Stimulated activated CD4-positive, alpha-beta T cell treated with anti-CD3 and anti-CD28 coated beads, Interleukin-2, amount 100 ng/mL, for 24 hours (primary cell): Measurements from ENCODE around the gene ASH1L.
"Not testable (repeated sequence)": the region's sequence is repeated elsewhere in the genome, so short reads cannot be mapped to it uniquely, and the experiment has no call there.

ENCODE experiments used
- DNase-seq, 2 donors: peaks; one replicate each; pipeline ENCODE4 v3.0.0-alpha.2; 2020

Gene ASH1L

DNA sequence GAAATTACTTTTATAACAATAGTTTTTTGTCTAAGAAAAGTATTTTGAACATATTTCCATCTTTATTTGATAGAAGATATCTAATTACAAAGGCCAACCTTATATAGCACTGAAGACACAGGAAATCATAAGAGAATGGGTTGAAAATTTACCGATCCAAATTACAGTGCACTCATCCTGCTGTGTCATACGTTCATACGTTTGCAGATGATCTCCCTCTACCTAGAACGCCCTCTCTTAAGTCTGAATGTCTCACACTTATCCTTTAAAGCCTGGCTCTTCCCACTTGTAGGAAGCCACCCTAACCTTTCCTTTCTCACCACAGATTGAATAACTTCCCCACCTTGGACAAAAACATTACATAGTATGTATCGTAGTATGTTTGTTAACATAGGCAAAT, 9.3 kb downstream of the ASH1L start:
- no peak for DNase-seq

DNA sequence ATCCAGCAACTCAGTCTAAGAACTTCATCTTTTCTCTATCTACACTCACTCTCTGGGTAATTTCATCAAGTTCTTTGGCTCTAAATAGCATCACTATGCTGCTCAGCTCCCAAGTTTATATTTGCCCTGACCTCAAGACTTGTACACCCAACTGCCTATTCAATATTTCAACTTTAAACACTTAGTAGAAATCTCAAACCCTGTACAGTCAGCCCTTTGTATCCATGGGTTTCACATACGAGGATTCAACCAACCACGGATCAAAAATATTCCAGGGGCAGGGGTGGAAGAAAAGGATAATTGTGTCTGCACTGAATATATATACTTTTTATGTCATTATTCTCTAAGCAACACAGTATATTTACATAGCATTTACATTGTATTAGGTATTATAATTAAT, 13.9 kb downstream of the ASH1L start:
- no peak for DNase-seq

DNA sequence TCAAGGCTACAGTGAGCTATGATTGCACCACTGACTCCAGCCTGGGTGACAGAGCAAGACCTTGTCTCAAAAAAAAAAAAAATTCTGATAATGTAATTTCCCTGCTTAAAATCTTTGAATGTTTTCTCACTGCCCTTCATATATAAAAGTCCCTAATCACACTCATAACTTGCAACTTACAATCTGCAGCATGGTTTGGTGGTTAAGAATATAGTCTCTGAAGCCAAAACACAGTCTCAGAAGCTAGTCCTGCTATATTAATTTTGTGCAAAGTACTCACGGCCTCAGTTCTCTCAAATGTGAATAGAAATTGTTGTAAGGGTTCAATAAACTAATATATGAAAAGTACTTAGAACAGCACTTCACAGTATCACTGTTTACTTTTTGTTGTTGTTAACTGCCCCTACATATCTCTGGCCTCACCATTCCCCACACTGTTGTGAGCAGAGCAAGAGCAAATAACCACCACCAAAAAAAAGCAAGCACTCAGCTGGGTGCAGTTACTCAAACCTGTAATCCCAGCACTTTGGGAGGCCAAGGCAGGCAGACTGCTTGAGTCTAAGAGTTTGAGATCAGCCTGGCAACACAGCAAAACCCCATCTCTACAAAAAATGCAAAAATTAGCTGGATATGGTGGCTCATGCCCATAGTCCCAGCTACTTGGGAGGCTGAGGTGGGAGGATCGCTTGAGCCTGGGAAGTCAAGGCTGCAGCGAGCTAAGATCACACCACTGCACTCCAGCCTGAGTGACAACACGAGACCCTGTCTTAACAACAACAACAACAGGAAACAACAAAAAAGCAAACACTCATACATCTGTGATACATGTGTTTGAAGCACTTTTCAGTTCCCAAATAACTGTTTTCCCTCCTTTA, 22.4 kb downstream of the ASH1L start:
- no peak for DNase-seq

DNA sequence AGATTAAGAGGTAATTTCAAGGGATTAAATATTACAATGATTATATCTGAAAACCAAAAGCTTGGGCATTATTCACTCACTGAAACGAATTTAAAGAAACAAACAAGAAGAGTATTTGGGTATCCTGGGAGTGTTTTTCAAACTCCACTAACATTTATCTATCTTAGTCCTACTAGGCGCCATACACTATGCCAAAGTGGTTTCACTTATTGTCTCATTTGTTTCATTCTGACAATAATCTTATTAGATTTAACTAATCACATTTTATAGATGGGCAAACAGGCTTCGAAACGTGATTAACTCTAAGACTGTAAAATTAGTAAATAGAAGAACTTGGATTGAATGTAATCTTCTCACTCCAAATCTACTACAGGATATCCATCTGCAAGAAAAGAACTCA, 25.4 kb downstream of the ASH1L start:
- no peak for DNase-seq

DNA sequence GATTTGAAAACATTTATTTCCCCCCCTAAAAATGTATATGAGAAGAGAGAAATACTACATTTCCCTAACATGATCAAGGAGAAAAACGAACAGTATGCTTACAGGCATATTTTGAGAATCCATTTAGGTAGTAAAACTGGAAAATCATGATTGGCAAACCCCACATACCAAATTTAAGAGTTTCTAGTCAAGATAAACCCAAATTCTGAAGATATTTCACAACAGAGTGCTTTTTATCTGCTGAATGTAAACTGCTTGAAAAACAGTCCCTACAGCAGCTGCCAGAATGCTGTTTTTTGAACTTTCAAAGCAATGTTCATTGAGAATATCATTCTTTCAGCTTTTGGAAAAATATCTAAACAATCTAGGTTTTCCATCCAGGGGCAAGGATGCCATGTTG, 31.0 kb downstream of the ASH1L start:
- DNase-seq, result no peak

DNA sequence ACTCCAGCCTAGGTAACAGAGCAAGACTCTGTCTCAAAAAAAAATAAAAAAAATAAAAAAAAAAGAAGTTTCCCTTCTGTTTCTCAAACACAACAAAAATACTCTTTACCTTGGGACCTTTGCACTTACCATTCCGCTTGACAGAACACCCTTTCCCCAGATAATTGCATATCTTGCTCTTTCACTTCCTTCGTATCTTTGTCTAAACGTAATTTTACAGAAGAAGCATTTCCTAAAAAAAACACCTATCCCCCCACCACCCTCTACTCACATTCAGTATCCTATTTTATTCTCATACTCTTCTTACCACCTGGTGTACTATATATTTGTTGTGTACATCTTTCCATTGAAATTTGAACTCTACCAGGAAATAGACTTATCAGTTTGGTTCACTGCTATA, 32.7 kb downstream of the ASH1L start:
- DNase-seq, result no peak

DNA sequence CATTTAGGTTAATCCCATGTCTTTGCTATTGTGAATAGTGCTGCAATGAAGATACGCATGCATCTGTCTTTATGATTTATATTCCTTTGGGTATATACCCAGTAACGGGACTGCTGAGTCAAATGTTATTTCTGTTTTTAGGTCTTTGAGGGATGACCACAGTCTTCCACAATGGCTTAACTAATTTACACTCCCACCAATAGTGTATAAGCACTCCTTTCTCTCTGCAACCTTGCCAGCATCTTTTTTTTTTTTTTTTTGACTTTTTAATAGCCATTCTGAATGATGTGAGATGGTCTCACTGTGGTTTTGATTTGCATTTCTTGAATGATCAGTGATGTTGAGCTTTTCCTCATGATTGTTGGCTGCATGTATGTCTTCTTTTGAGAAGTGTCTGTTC, 33.5 kb downstream of the ASH1L start:
- no peak for DNase-seq

DNA sequence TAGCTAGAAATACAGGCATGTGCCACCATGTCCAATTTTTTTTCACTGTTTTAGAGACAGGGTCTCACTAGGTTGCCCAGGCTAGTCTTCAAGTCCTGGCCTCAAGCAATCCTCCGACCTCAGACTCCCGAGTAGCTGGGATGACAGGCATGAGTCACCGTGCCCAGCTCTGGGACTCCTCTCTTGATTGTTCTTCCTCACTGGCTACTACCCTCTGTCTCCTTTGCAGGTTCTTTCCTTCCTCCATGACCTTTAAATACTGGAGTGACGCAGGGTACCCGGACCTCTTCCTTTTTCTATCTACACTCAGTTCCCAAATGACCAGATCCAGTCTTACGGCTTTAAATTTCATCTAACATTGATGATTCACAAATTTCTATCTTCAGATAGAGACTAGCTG, 34.9 kb downstream of the ASH1L start:
- no peak for DNase-seq

DNA sequence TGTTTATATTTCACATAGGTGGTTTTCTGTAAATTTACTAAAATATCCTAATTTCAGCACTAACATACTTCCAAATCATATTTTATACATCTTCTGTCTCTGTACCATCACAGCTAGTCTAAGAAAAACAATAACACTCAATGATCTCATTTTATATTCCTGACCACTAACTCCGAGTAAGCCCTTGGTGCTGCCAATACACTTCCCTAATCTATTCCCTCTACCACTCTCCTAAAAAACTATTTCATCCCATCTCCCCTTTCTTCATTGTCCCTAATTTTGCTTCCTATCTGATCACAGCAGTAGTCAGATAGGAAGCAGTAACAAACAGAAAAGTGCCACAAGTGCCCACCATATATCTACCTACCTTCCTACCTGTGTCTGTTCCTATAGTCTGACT, 36.2 kb downstream of the ASH1L start:
- no peak for DNase-seq

DNA sequence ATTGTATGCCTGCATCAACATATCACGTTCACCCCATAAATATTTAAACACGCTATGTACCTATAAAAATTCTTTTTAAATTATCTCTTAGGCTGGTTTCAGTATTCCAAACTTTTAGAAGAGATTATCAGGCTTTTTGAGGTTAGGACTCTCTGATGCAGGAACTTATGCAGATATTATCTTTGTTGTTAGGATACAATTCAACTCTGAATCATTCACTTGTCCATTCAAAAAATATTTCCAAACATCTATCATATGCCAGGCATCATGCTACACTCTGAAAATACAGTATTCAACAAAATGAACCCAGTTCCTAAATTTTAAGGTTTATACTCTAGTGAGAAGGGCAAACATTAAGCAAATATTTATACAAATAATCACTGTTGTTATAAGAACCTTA, 40.5 kb downstream of the ASH1L start:
- no peak for DNase-seq

DNA sequence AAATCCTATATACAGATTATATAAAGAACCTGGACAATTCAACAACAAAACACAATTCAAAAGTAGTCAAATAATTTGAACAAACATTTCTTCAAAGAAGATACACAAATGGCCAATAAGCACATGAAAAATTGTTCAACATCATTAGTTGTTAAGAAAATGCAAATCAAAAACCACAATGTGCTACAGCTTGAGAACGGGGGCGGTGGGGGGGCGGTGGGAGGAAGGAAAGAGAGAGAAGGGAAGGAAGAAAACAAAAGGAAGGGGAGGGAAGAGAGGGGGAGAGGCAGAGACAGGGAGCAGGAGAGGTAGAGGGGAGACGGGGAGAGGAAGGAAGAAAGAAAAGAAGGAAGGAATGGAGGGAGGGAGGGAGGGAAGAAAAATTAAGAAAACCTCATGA, 44.1 kb downstream of the ASH1L start:
- no peak for DNase-seq

DNA sequence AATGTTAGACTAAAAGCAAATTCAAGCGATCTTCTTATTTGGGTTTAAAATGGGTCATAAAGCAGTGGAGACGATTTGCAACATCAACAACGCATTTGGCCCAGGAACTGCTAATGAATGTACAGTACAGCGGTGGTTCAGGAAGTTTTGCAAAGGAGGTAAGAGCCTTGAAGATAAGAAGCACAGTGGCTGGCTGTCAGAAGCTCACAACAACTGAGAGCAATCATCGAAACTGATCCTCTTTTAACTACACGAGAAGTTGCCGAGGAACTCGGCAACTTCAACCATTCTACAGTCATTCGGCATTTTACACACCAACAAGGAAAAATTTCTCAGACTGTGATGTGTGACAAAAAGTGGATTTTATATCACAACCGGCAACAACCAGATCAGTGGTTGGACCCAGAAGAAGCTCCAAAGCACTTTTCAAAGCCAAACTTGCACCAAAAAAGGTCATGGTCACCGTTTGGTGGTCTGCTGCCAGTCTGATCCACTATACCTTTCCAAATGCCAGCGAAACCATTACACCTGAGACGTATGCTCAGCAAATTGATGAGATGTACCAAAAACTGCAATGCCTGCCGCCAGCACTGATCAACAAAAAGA, 47.9 kb downstream of the ASH1L start:
- no peak for DNase-seq

DNA sequence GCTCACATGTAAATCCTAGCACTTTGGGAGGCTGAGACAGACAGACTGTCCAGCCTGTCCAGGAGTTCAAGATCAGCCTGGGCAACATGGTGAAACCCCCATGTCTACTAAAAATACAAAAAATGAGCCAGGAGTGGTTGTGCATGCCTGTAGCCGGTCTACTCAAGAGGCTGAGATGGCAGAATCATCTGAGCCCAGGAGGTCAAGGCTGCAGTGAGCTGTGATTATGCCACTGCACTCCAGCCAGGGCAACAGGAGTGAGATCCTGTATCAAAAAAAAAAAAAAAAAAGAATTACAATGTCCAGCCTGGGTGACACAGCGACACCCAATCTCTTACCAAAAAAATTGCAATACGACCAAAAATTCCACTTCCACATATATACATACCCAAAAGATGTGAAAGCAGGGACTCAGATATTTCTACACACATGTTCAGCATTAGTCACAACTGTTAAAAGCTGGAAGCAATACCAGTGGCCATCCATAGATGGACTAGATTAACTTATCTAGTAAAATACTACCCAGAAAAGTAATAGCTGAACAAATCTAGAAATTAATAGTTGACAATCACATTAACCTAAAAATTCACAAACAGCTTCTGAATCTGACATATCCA, 49.2 kb downstream of the ASH1L start:
- no peak for DNase-seq

DNA sequence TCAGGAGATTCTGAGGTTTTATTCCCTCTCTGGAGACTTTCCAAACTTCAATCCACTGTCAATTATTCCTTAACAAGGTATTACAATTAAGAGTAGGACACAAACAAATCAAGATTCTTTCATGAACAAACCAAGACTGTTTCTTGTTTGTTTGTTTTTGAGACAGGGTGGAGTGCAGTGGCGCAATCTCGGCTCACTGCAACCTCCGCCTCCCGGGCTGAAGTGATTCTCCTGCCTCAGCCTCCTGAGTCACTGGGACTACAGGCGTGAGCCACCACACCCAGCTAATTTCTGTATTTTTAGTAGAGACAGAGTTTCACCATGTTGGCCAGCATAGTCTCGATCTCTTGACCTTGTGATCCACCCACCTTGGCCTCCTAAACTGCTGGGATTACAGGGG, 51.2 kb downstream of the ASH1L start:
- DNase-seq, result not testable (repeated sequence)

DNA sequence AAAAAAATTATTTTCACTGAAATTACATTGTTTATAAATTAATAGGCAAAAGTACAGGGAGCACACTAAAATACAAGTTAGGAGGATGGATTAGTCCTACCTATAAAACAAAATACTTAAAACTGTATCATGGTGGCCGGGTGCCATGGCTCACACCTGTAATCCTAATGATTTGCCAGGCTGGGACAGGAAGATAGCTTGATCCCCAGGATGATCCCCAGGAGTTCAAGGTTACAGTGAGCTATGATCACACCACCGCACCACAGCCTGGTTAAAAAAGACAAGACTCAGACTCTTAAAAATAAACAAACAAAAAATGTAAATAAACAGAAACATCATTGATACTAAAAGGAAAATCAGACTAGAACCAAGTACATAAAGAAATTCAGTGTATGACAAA, 53.5 kb downstream of the ASH1L start:
- no peak for DNase-seq

DNA sequence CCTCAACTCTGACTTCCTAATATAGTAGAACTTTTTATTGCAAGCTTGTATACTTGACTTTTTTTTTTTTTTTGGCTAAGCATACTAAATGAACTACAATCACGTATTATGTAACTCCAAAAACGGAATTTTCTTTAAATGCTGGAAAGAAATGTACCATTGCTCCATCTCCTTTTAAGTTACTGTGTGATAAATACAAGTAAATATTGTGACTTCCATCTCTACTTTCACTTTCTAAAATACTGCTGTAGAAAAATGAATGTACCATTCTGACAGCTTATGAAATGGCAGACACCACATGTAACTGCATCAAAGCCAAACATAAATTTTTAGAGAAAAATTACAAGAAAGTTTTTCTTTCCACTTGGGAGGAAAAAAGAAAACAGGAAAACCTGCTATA, 54.7 kb downstream of the ASH1L start:
- DNase-seq, result no peak

DNA sequence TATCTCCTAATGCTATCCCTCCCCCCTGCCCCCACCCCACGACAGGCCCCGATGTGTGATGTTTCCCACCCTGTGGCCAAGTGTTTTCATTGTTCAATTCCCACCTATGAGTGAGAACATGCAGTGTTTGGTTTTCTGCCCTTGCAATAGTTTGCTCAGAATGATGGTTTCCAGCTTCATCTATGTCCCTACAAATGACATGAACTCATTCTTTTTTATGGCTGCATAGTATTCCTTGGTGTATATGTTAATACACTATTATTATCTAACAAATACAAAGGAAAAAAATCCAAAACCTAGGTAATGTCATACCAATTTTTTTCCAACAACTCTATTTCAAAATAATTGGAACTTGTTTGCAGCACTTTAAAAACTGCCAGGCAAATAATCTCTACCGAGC, 56.6 kb downstream of the ASH1L start:
- not testable (repeated sequence) for DNase-seq

DNA sequence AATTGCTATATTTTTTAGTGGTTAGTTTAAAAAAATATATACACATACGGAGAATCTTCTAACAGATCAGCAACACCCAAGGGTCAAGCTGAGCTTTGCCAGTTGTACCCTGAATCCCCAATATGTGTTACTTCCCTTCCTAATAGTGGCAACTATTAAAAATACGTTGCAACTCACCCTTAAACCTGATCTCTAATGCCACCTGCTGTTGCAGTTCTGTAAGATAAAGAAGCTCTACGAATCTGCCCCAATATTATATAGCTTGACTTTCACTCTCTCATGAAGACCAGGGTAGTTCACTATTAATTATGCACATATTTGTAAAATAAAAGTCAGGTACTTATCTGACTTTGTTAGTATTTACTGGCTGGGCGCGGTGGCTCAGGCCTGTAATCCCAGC, 58.4 kb downstream of the ASH1L start:
- no peak for DNase-seq

DNA sequence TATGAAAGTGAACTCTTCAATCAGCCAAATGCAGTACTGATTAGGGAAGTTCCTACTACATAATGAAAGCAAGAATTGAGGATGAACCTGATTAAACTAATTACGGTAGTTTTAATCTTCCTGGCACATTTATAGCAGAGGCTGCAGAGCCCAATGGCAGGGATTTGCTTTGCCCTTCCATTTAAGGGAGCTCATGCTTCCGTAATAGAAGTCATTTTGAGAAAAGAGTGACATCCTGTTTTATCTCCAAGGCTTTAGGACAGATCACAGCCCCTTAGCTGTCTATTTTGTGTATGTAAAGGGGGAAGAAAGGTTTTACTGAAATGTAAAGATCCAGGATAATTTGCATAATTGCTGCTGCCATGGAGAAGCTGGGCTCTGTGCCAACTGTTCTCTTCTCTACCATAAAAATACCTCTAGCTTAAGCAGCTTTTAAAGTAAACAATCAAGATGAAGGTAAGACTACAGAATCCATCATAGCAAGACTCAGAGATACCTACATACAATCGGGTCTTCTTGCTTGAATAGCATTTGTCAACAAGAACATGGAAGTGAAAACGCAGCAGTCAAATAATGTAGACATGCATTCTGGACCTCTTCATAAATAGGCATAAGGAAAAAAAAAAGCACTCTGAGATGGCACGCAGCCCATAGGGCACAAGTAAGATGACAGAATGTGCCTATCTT, 62.5 kb downstream of the ASH1L start:
- no peak for DNase-seq

DNA sequence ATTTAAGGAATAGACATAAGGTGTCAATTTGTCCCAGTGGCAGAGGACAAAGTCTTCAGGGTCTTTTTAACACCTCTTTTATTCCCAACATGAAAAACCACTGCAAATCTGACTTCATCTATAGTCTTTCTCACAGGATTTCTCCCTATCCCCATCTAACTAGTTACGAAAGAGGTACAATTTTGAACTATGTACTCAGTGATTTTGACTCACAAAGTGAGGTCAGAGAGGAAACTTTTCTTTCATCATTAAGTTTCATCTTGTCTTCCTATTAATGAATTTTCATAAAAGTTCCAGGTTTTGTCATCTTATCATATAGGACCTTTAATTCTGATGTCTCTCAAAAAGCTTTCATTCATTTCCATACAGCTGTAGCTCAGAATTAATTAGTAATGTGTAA, 63.3 kb downstream of the ASH1L start:
- no peak for DNase-seq

DNA sequence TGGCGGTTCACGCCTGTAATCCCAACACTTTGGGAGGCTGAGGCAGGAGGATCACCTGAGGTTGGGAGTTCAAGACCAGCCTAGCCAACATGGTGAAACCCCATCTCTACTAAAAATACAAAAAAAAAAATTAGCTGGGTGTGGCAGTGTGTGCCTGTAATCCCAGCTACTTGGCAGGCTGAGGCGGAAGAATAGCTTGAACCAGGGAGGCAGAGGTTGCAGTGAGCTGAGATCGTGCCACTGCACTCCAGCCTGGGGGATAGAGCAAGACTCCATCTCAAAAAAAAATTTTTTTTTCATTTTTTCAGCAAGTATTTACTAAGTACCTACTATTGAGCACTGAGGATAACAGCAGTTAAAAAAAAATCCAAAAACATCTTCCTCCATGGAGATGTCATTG, 69.0 kb downstream of the ASH1L start:
- DNase-seq, result not testable (repeated sequence)

DNA sequence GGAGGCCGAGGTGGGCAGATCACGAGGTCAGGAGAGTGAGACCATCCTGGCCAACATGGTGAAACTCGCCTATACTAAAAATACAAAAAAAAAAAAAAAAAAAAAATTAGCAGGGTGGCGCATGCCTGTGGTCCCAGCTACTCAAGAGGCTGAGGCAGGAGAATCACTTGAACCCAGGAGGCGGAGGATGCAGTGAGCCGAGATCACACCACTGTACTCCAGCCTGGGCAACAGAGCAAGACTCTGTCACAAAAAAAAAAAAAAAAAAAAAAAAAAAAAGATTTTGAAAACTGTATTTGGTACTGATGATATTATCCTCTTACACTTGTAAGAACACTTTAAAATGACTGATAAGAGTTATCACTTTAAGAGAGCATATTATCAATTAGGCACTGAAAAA, 74.2 kb downstream of the ASH1L start:
- not testable (repeated sequence) for DNase-seq

DNA sequence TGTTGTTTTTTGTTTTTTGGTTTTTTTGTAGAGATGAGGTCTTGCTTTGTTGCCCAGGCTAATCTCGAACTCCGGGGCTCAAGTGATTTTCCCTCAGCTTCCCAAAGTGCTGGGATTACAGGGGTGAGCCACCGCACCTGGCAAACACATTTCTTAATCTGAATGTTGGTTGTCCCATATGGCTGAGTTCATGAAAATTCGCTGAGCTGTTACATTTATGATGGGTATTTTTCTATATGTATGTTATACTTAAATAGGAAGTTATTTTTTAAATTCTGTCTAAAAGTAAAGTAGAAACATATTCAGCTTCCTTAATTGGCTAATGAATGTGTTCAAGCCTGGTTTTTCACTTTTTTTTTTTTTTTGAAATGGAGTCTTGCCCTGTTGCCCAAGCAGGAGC, 75.1 kb downstream of the ASH1L start:
- DNase-seq, result no peak

DNA sequence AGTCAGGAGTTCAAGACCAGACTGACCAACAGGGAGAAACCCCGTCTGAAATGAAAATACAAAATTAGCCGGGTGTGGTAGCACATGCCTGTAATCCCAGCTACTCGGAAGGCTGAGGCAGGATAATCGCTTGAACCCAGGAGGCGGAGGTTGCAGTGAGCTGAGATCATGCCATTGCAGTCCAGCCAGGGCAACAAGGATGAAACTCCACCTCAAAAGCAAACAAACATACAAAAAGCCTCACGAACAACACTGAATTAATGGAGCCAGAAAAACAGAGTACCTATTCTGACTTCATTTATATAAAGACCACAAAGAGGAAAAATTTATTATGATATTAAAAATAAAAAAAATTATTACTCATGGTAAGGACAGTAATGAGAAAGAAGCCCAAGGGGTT, 75.7 kb downstream of the ASH1L start:
- DNase-seq, result not testable (repeated sequence)
